ENCODE data around the gene TCF7L1.

The TCF7L1 gene

DNA sequence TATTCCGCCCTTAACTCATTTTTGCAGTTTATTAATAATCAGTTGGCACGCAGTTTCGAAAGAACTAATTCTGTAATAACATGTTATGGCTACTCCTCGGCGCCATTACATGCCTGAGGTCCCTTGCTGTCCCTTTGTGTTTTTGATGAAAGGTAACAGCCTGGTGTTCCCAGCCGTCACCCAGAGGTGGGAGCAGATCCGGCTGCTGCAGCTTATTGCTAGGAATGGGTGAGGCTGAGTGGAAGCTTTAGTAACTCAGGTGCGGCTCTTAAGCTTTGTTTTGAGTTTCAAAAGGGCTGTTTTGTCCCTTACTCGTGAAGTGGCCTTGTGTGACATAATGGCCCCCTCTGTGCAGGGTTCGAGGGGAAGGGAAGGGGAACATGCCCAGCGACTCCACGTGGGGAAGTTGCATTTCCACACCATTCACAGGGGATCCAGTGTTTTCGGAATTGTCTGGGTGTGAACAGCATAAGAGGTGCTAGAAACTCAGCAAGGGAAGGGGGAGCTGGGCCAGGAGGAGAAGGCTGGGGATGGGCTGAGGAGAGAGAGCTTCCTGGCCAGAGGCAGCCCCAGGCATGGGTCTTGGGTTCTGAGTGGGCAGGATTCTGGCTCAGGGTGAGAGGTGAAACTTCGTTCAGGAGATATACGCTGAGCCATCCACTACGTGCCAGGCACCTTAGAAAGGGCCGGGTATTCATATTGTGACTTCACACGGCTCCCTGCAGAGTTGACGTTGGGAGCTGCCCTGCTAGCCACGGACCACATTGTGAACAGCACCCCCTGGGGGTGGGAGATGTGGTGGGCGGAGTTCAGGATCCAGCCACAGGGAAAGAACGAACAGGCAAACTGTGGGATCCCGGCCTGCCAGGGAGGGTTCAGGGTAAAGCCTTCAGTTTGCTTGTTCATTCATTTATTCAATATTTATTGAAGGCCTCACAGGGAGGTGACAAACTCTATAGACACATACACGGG lies 110.2 kb downstream of the TCF7L1 start:
- Histone ChIP-seq H3K4me1 (ENCODE audit: control insufficient read depth, insufficient read depth, low read length) (peaks cover 12% of the 10 kb centered on the region), H3K27me3 (ENCODE audit: control insufficient read depth, insufficient read depth, low read length) (no peaks in the 10 kb centered on the region), H3K27ac (ENCODE audit: low read depth, low read length) (no peak overlapping the region), H3K36me3 (ENCODE audit: control insufficient read depth, insufficient read depth, low read length) (no peaks in the 10 kb centered on the region), H3K9ac (ENCODE audit: low read length) (no peak overlapping the region), H3K4me3 (ENCODE audit: low read length) (no peak overlapping the region)

DNA sequence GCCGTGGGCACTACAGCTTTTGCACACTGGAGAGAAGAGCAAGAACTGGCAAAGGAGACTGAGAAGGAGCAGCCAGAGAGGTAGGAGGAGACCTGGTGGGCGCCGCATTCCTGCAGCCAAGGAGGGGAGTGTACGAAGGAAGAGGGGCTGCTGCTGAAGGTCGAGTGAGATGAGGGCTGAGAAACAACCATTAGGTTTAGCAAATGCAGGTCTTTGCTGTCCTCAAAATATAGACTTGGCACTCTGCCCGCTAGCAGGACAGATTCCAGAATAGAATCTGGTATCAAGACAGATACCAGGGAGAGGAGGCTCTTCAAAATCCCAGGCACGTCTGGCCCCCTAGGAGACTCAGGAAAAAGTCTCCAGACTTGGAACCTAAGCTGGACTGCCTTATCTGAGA lies 111.6 kb downstream of the TCF7L1 start:
- Histone ChIP-seq H3K36me3 (ENCODE audit: control insufficient read depth, insufficient read depth, low read length) (no peaks in the 10 kb centered on the region), H3K27ac (ENCODE audit: low read depth, low read length) (no peak overlapping the region), H3K9ac (ENCODE audit: low read length) (no peak overlapping the region), H3K4me1 (ENCODE audit: control insufficient read depth, insufficient read depth, low read length) (peaks cover 23% of the 10 kb centered on the region), H3K27me3 (ENCODE audit: control insufficient read depth, insufficient read depth, low read length) (no peaks in the 10 kb centered on the region), H3K4me3 (ENCODE audit: low read length) (no peak overlapping the region)

DNA sequence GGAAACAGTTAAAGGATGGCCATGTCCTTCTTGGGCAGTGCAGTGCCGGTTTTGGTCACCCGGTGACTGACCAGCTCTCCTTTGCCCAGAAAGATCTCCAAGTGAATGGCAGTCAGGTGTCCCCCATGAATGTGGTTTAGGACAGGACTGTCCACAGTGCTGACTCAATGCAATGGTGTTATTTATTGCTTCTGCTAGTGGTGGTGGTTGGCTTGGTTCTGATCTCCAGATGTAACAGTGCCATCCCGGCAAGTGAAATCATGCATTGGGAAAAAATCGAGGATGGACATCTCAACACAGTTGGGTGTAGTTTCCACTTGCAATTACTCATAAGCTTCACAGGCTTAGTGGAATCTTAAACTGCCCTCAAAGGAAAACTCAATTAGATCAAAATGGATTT lies 112.7 kb downstream of the TCF7L1 start:
- Histone ChIP-seq H3K4me1 (ENCODE audit: control insufficient read depth, insufficient read depth, low read length) (peaks cover 23% of the 10 kb centered on the region), H3K27me3 (ENCODE audit: control insufficient read depth, insufficient read depth, low read length) (no peaks in the 10 kb centered on the region), H3K4me3 (ENCODE audit: low read length) (no peak overlapping the region), H3K36me3 (ENCODE audit: control insufficient read depth, insufficient read depth, low read length) (no peaks in the 10 kb centered on the region), H3K27ac (ENCODE audit: low read depth, low read length) (no peak overlapping the region), H3K9ac (ENCODE audit: low read length) (no peak overlapping the region)

DNA sequence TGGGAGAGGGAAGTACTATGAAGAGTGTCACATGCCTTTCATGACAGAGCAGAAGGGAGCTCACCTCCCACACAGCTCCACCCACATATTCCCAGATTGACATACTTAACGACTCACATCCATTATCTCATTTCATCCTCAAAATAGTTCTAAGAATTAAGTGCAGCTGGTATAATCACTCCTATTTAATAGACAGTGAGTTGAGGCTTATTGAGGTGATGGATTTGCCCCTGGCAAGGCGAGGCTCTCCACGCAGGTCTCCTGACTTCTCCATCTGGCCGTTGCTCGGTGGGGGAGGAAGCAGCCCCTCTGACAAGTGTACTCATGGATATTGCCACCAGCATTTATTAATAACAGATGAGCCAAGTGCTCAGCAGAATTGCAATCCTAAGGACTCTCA lies 113.2 kb downstream of the TCF7L1 start:
- Histone ChIP-seq H3K9ac (ENCODE audit: low read length) (no peak overlapping the region), H3K4me3 (ENCODE audit: low read length) (no peak overlapping the region), H3K36me3 (ENCODE audit: control insufficient read depth, insufficient read depth, low read length) (no peaks in the 10 kb centered on the region), H3K27me3 (ENCODE audit: control insufficient read depth, insufficient read depth, low read length) (no peaks in the 10 kb centered on the region), H3K27ac (ENCODE audit: low read depth, low read length) (no peak overlapping the region), H3K4me1 (ENCODE audit: control insufficient read depth, insufficient read depth, low read length) (peaks cover 23% of the 10 kb centered on the region)

DNA sequence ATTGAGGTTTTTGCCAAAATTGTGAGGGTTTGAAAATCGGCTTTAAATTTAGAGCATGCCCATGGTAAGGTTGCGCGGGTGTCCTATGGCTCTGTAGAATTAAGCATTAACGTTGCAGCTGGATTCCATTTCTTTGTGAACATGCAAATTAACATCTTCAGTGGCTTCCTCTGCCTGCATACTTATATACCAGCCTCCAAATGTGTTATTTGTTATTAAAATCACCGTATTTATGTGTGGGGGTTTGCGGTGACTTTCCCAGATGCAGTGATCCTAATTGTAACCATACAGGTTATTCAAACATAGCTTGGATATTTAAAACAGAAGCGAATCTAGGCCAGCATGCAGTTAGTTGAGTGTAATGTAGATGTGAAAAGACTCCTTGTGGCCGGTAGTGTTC lies 114.4 kb downstream of the TCF7L1 start:
- Histone ChIP-seq H3K4me3 (ENCODE audit: low read length) (no peak overlapping the region), H3K4me1 (ENCODE audit: control insufficient read depth, insufficient read depth, low read length) (peaks cover 20% of the 10 kb centered on the region), H3K9ac (ENCODE audit: low read length) (no peak overlapping the region), H3K27me3 (ENCODE audit: control insufficient read depth, insufficient read depth, low read length) (no peaks in the 10 kb centered on the region), H3K27ac (ENCODE audit: low read depth, low read length) (no peak overlapping the region), H3K36me3 (ENCODE audit: control insufficient read depth, insufficient read depth, low read length) (no peaks in the 10 kb centered on the region)

DNA sequence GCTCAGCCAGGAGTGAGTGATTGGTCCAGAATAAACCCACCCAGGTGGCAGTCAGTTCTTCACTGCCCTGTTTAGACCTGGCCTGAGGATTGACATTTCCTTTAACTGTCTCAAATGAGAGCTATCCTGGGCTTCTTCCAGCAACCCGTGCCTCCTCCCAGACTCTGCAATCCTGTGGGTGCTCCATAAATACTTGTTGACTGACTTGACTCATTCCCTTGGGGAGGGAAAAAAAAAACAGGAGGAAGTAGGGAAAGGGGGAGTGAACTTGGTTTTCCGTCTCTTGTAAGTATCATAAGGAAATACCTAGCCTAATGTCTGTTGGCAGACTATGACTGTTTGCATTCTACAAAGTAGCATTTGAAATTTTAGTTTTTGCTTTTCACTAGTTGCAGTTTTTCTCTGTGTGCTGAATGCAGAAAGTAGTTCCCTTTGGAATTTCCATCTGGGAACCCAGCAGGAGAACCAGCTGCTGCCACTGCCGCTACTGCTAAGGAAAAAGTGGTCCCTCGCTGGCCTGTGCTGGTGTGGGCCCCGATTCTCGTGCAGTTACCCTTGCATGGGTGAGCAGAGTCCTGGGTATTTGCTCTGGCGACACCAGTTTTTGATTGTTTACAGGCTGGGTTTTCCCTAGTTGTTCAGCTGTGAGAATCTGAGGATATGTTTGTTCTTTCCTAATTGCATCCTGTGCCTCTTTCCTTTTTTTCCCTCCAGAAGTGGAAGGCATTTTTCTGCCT lies 115.7 kb downstream of the TCF7L1 start:
- H3K4me1 ChIP-seq (ENCODE audit: control insufficient read depth, insufficient read depth, low read length), result peaks cover 16% of the 10 kb centered on the region
- peak overlapping the region; percentile 19 for H3K4me3 ChIP-seq (ENCODE audit: low read length)
- H3K27ac ChIP-seq (ENCODE audit: low read depth, low read length), result no peak overlapping the region
- H3K27me3 ChIP-seq (ENCODE audit: control insufficient read depth, insufficient read depth, low read length), result no peaks in the 10 kb centered on the region
- H3K36me3 ChIP-seq (ENCODE audit: control insufficient read depth, insufficient read depth, low read length), result no peaks in the 10 kb centered on the region
- H3K9ac ChIP-seq (ENCODE audit: low read length), result no peak overlapping the region

DNA sequence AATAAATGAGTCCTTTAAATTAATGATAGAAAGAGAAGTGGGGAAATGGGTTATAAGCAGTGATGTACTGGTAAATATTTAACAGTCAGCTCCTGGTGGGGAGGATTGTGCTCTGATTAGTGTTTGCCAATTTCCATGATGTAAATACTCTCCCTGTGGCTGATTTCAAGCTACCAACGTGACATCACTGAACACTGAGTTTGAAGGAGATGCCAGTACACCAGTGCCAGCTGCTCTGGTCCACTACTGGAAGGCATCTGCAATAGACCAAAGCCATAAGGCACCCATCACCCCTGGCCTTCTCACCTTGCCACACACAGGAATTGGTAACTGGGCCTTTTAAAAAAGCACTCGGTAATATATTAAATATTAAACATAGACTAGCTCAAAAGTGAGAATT lies 116.9 kb downstream of the TCF7L1 start:
- Histone ChIP-seq H3K4me3 (ENCODE audit: low read length) (no peak overlapping the region), H3K4me1 (ENCODE audit: control insufficient read depth, insufficient read depth, low read length) (peaks cover 16% of the 10 kb centered on the region), H3K27ac (ENCODE audit: low read depth, low read length) (no peak overlapping the region), H3K36me3 (ENCODE audit: control insufficient read depth, insufficient read depth, low read length) (no peaks in the 10 kb centered on the region), H3K27me3 (ENCODE audit: control insufficient read depth, insufficient read depth, low read length) (no peaks in the 10 kb centered on the region), H3K9ac (ENCODE audit: low read length) (no peak overlapping the region)

DNA sequence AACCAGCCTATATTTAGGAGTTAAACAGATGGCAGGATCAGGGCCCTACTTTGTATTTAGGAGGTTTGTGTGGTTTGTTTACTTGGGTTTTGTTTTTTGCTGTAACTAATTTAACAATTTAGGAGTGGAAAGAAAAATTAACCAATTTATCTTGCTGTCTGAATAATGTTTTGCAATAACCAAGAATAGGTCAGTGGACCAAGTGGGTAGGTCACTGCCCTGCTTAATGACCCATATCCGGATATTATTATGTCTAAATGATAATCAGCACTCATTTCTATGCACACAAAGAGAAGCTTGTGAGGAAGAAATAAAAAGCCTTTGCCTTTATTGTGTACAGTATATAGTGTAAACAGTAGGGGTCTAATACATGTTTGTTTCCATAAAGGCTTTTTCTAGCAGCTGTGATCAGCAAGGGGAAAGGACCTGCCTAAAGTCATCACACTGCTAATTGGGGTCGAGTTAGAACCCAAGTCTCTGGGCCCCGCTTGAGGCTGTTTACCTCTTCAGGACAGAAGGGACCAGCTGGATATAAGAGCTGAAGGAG lies 118.0 kb downstream of the TCF7L1 start:
- Histone ChIP-seq H3K27ac (ENCODE audit: low read depth, low read length) (no peak overlapping the region), H3K27me3 (ENCODE audit: control insufficient read depth, insufficient read depth, low read length) (no peaks in the 10 kb centered on the region), H3K4me1 (ENCODE audit: control insufficient read depth, insufficient read depth, low read length) (peaks cover 24% of the 10 kb centered on the region), H3K9ac (ENCODE audit: low read length) (no peak overlapping the region), H3K4me3 (ENCODE audit: low read length) (no peak overlapping the region), H3K36me3 (ENCODE audit: control insufficient read depth, insufficient read depth, low read length) (no peaks in the 10 kb centered on the region)

DNA sequence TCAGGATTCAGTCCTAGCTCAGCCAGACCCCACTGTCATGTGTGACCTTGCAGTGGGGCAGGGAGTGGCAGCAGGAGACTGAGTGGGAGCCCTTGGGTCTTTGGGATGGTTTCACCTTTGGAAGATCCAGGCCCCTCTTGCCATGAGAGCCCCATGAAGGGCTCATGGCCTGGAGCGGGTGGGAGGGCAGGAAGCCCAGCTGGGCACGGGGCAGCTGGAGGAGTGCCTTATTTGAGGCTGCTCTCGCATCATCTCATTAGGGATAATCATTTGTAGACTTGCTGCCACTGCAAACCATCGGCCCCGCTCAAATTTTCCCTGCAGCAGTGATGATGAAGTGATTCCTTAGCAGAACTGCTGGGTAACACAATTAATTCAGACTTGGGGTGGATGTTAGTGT lies 120.7 kb downstream of the TCF7L1 start:
- Histone ChIP-seq H3K36me3 (ENCODE audit: control insufficient read depth, insufficient read depth, low read length) (no peaks in the 10 kb centered on the region), H3K9ac (ENCODE audit: low read length) (no peak overlapping the region), H3K4me3 (ENCODE audit: low read length) (no peak overlapping the region), H3K4me1 (ENCODE audit: control insufficient read depth, insufficient read depth, low read length) (peaks cover 22% of the 10 kb centered on the region), H3K27ac (ENCODE audit: low read depth, low read length) (no peak overlapping the region), H3K27me3 (ENCODE audit: control insufficient read depth, insufficient read depth, low read length) (no peaks in the 10 kb centered on the region)

DNA sequence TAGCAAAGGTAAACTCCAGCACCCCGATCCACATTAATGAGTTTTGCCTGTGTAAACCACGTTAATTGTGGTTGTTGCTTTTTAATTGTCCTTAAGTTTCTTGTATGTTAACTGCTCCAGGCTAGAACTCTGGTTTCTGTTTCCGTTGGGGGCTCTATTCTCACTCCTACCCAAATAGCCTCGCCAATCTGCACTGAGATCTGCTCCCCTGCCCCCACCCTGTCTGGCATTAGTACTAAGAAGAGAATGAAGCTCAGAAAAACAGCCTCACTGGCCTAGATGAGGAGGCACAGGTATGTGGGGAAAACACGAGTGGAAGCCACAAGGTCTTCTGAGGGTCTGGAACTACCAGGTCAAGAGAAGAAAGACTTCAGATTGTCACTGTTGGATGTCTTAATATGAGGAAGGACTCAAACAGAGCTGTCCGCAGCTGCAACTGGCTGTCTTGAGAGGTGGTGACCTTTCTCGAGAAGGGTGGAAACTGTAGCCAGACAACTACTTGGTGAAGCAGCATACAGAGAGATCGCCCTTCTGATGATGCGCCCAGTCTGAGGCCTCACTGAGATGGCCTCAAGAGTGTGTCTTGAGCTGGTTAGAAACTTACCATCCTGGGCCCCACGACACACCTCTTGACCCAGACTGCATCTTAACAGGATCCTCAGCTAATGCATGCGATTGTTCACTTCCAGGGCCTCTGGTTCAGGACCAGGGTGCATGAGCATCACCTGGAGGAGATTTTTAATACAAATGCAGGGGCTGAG lies 121.5 kb downstream of the TCF7L1 start:
- H3K4me1 ChIP-seq (ENCODE audit: control insufficient read depth, insufficient read depth, low read length), result peaks cover 15% of the 10 kb centered on the region
- H3K9ac ChIP-seq (ENCODE audit: low read length), result no peak overlapping the region
- H3K36me3 ChIP-seq (ENCODE audit: control insufficient read depth, insufficient read depth, low read length), result no peaks in the 10 kb centered on the region
- no peak overlapping the region for H3K27ac ChIP-seq (ENCODE audit: low read depth, low read length)
- H3K27me3 ChIP-seq (ENCODE audit: control insufficient read depth, insufficient read depth, low read length), result no peaks in the 10 kb centered on the region
- no peak overlapping the region for H3K4me3 ChIP-seq (ENCODE audit: low read length)

DNA sequence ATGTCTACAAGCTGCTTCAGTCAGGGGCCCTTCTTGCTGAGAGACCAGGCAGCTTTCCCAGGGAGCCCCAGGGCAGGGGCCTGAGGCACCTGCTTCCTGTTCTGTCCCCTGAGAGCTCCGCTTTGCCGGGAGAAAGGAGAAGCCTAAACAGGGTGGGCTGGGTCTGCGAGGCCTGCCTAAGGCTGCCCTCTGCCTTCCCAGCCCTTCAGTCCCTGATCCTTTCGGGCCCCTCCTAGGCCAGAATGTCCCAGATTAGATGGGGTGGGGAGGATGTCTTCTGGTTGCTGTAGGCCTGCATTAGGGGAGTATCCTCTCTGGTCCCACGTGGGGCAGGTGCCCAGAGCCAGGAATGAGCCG lies 122.2 kb downstream of the TCF7L1 start:
- H3K27me3 ChIP-seq (ENCODE audit: control insufficient read depth, insufficient read depth, low read length), result no peaks in the 10 kb centered on the region
- no peak overlapping the region for H3K9ac ChIP-seq (ENCODE audit: low read length)
- H3K4me1 ChIP-seq (ENCODE audit: control insufficient read depth, insufficient read depth, low read length), result peaks cover 15% of the 10 kb centered on the region
- H3K4me3 ChIP-seq (ENCODE audit: low read length), result no peak overlapping the region
- H3K27ac ChIP-seq (ENCODE audit: low read depth, low read length), result no peak overlapping the region
- no peaks in the 10 kb centered on the region for H3K36me3 ChIP-seq (ENCODE audit: control insufficient read depth, insufficient read depth, low read length)

Data from rectal smooth muscle tissue (tissue), 1 donor.